ENCODE measurements around the gene PABPN1L.

Gene PABPN1L, protein sequence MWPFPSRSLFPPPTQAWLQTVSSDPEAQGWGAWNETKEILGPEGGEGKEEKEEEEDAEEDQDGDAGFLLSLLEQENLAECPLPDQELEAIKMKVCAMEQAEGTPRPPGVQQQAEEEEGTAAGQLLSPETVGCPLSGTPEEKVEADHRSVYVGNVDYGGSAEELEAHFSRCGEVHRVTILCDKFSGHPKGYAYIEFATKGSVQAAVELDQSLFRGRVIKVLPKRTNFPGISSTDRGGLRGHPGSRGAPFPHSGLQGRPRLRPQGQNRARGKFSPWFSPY

DNA sequence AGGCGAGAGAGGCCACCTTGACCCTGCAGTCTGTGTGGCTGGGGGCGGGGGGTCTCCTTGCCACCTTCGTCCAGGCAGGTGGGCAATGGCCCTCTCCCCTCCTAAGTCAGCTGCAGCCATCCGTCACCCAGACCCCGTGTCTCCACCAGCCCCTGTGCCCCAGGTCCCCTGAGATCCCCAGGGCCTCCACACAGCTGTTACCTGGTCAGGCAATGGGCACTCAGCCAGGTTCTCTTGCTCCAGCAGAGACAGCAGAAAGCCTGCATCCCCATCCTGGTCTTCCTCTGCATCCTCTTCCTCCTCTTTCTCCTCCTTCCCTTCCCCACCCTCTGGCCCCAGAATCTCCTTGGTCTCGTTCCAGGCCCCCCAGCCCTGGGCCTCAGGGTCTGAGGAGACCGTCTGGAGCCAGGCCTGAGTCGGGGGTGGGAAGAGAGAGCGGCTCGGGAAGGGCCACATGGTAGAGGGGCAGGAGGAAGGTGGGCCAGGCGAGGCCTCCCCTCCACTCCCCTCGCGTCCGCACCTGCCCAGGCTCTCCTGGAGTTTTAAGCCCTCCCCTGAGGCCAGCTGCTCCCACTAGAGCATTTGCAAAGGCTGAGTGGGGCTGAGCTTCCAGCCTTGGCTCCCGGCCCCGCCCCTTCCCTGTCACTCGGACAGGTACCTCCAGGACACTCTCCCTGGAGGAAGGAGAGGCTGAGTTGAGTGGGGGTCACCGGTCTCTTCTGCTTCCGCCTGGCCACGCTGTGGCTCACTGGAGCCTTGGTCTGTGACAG is at the start of gene PABPN1L:
Gene PABPN1L (minus strand): TSS at position 510 of the 770 bp plus-strand sequence. CDS start 54 bp downstream, at position 456.
- no peak within 1 kb of the TSS for H3K27ac Mint-ChIP-seq
- intact Hi-C loops (cut with micrococcal nuclease) = no loop called here
- no peaks in the 10 kb centered on the region for H3K9me3 Mint-ChIP-seq
- peaks cover 19% of the 10 kb centered on the region for H3K36me3 Mint-ChIP-seq (ENCODE audit: low read depth)
- H3K27me3 Mint-ChIP-seq = peaks cover 45% of the 10 kb centered on the region
- peaks cover 11% of the 10 kb centered on the region for H3K4me1 Mint-ChIP-seq (ENCODE audit: low read depth)
- no peak within 1 kb of the TSS for H3K4me3 Mint-ChIP-seq

DNA sequence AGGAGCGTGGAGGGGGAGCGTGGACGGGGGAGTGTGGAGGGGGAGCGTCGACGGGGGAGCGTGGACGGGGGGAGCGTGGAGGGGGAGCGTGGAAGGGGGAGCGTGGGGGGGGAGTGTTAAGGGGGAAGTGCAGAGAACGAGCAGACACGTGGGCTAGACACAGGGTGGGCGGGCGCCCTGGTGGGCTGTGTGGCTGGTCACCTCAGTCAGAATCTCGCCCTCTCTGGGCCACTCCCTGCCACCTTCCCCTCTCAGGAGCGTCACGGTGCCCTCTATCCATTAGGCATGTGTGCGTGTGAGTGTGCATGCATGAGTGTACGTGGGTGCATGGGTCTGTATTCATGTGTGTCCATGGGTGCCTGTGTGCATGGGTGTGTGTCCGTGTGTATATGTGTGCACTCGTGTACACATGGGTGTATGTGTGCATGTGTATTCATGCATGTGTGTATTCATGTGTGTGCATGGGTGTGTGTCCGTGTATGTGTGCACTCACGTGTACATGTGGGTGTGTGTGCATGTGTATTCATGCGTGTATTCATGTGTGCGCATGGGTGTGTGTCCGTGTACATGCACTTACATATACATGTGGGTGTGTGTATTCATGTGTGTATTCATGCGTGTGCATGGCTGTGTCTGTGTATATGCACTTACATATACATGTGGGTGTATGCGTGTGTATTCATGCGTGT is 49.3 kb upstream of the PABPN1L start:
- H3K27ac Mint-ChIP-seq = no peak overlapping the region

DNA sequence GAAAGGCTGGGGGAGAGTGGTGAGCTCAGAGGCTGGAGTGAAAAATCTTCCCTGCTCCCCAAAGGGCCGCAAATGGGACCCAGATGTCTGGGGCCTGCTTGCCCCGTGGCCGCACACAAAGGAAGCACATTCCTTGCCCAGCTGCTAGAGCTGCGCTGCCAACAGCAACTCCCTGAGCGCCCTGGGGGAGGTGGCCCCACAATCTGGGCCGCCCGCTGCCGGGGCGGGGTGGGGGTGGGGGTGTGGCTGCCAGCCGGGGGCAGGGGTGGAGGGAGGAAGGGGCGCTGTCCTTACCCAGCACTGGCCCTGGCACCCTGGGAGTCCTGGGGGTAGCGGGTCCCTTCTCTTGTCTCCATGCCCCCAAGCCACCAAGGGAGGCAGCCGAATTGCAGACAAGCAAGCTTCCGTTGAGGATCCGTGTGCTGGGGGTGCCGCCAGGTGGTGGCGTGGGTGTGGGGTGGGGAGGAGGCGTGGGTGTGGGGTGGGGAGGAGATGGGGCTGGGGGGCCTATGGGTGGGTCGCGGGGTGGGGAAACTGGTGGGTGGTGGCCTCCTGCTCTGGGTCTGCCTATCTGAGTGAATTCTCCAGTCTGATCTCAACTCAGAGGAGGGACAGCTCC is 48.4 kb upstream of the PABPN1L start:
- peaks cover 62% of the 10 kb centered on the region for H3K36me3 Mint-ChIP-seq (ENCODE audit: low read depth)
- peaks cover 18% of the 10 kb centered on the region for H3K4me1 Mint-ChIP-seq (ENCODE audit: low read depth)
- H3K9me3 Mint-ChIP-seq = no peaks in the 10 kb centered on the region
- intact Hi-C loops (cut with micrococcal nuclease) = no loop called here
- no peaks in the 10 kb centered on the region for H3K27me3 Mint-ChIP-seq
- H3K4me3 Mint-ChIP-seq = no peak overlapping the region
- H3K27ac Mint-ChIP-seq = no peak overlapping the region

More for the DNA sequence above, 49.3 kb upstream of the PABPN1L start:
- intact Hi-C loops (cut with micrococcal nuclease) = no loop called here
- Mint-ChIP-seq H3K36me3 (ENCODE audit: low read depth) (peaks cover 55% of the 10 kb centered on the region), H3K4me3 (no peak overlapping the region), H3K27me3 (no peaks in the 10 kb centered on the region), H3K9me3 (no peaks in the 10 kb centered on the region), H3K4me1 (ENCODE audit: low read depth) (peaks cover 19% of the 10 kb centered on the region)

DNA sequence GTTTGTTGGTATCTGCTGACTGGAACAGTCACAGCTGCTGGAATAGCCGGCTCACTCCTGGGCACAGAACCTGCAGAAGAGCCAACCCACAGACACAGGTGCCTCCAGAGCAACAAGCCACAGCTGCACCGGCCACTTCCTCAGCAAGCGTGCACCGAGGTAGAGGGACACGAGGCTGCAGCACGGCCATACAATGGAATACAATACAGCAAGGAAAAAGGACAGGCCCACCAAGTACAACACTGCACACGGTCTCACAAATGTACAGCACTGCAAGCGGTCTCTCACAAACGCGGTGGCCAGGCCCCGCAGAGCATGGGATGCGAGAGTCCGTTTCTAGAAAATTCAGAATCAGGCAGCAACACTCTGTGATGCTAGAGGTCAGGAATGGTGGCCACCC is 47.4 kb upstream of the PABPN1L start:
- Mint-ChIP-seq H3K9me3 (no peaks in the 10 kb centered on the region), H3K4me3 (no peak overlapping the region), H3K27ac (no peak overlapping the region), H3K27me3 (no peaks in the 10 kb centered on the region), H3K4me1 (ENCODE audit: low read depth) (peaks cover 9% of the 10 kb centered on the region), H3K36me3 (ENCODE audit: low read depth) (peaks cover 63% of the 10 kb centered on the region)
- intact Hi-C loops (cut with micrococcal nuclease) = no loop called here

DNA sequence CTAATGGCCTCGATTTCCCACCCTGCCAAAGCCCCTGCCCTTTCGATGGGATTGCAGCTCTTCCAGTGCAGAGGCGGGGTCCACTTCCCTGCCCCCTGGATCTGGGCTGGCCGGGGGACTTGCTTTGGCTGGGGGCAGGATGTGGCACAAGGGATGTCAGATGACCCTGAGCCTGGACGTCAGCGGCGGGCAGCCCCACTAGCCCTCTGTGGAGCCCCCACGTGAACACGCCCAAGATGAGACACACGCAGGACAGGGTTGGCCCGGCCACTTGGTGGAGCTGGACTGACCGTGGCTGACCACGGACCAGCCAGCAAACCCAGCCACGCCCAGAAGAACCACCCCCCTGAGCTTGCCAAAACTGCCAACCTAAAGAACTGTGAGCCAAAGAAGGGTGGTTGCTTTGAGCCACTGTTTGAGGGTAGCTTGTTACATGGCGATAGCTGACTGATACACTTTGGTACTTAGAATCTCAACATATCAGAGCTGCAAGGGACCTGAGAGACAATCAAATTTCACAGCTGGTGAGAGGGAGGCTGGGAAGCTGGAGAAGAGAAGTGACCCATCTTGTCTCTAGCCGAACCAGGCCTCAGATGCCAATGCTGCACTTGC is 46.6 kb upstream of the PABPN1L start:
- intact Hi-C loops (cut with micrococcal nuclease) = no loop called here
- Mint-ChIP-seq H3K36me3 (ENCODE audit: low read depth) (peaks cover 68% of the 10 kb centered on the region), H3K27ac (no peak overlapping the region), H3K9me3 (no peaks in the 10 kb centered on the region), H3K27me3 (no peaks in the 10 kb centered on the region), H3K4me3 (no peak overlapping the region), H3K4me1 (ENCODE audit: low read depth) (peaks cover 6% of the 10 kb centered on the region)

DNA sequence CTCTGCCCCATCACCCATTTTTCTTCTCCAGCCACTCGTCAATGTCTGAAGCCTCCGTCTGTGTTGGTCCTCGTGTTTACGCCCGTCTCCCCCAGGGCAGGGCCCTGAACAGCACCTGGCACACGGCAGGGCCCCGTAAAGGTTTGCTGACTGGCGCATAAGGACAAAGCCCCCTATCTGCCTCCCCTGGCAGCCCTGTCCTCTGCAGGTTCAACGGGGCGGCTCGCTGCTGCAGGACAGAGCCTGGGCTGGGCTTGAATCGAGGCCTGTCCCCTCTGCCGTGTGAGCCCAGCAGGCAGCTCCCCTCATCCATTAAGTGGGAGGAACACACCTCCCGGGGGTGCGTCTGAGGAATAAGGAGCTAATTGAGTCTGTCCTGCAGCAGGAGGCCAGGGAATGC is 46.1 kb upstream of the PABPN1L start:
- Mint-ChIP-seq H3K27ac (no peak overlapping the region), H3K9me3 (no peaks in the 10 kb centered on the region), H3K4me3 (no peak overlapping the region), H3K36me3 (ENCODE audit: low read depth) (peaks cover 68% of the 10 kb centered on the region), H3K4me1 (ENCODE audit: low read depth) (peaks cover 6% of the 10 kb centered on the region), H3K27me3 (no peaks in the 10 kb centered on the region)
- intact Hi-C loops (cut with micrococcal nuclease) = no loop called here

DNA sequence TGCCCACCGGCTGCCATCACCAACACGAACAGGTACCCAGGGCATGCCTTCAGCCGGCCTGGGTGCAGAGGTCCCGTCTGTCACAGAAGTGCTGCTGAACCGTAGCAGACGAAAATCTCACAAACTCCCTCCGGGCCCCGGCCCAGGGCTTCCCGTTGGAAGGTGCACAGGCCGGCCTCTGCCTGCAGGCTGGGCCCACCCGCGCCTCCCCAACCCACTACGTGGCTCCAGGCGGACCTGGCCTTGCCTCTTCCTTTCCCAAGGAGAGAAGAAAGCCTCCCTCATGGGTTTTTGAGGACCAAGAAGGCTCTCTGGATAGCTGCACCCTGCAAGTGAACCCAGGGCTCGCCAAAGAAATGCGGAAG is 45.5 kb upstream of the PABPN1L start:
- intact Hi-C loops (cut with micrococcal nuclease) = no loop called here

DNA sequence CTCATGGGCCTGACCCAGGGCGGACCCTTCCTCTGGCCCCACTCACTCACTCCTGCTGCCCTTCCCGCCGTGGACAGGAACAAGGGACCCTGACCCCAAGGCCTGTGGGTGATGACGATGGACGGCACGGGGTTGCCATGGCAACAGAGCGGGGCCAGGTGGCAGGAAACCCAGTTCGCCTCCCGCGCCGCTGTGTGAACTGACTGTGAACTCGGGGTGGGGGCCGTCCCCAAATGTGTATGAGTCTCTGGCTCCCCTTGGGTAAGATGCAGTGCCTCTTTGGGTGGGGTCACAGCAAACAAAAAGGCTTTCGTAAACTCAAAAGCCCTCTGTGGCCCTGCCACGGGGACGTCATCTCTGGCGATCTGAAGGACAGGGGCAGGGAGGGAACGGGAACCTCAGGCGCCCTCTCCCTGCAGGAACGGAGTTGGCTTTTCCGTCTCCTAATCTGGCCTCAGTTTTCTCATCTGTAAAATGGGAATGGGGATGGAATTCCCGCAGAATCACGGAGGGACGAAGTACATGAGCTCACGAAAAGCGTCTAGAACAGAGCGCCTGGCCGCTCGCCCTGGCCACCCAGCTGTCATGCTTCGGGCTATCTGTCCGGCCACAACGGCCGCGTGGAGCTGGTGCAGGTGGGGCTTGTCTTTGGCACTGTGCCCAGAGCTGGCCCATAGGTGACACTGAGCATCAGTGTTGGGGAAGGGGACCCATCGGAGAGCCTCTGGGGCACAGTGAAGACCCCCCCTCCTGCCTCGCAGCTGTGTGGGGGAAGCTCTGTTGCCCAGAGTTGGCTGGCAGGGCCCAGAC is 44.9 kb upstream of the PABPN1L start:
- H3K27ac Mint-ChIP-seq = no peak overlapping the region
- H3K4me3 Mint-ChIP-seq = no peak overlapping the region
- intact Hi-C loops (cut with micrococcal nuclease) = no loop called here
- no peaks in the 10 kb centered on the region for H3K9me3 Mint-ChIP-seq
- peaks cover 58% of the 10 kb centered on the region for H3K36me3 Mint-ChIP-seq (ENCODE audit: low read depth)
- H3K27me3 Mint-ChIP-seq = no peaks in the 10 kb centered on the region
- peaks cover 8% of the 10 kb centered on the region for H3K4me1 Mint-ChIP-seq (ENCODE audit: low read depth)

More for the DNA sequence above, 45.5 kb upstream of the PABPN1L start:
- Mint-ChIP-seq H3K9me3 (no peaks in the 10 kb centered on the region), H3K4me3 (no peak overlapping the region), H3K4me1 (ENCODE audit: low read depth) (peaks cover 6% of the 10 kb centered on the region), H3K27me3 (no peaks in the 10 kb centered on the region), H3K36me3 (ENCODE audit: low read depth) (peaks cover 64% of the 10 kb centered on the region), H3K27ac (no peak overlapping the region)

DNA sequence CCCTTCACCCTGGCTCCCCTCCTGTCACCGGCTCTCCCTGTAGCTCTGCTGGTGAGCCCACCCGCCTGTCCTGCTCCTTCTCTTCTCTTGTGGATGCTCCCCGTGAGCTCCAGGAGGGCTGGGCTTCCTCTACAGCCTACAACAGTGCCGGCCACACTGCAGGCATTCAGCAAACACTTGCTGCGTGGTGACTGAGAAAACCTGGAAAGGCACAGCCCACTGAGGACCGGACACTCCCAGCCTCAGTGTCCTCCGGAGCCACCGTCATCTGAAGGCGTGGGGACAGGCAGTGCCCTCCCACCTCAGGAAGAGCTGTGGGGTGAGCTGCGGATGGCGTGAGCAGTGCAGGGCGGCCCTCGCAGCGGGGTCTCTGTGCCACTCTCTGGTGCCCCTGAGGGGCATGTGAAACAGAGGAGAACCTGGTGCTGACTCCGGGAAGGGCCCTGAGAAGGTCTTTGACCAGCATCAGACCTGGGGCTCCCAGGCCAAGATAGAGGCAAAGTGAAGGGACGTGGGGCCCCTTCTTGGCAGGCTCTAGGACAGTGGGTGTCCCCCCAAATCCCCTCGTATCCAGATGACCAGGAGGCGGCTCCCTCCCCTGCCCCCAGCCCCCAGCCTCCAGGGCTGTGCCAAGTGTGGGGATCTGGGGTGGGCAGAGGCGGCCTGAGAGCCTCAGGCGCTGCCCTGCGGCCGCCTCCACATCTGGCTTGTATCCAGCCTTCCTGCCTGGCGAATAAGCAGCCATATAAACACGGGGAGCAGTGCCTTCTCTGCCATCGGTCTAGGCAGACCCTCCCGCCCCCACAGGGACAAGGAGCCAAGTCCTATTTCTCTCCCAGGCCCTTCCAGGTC is 44.0 kb upstream of the PABPN1L start:
- H3K36me3 Mint-ChIP-seq (ENCODE audit: low read depth) = peaks cover 54% of the 10 kb centered on the region
- peaks cover 12% of the 10 kb centered on the region for H3K4me1 Mint-ChIP-seq (ENCODE audit: low read depth)
- intact Hi-C loops (cut with micrococcal nuclease) = no loop called here
- H3K4me3 Mint-ChIP-seq = no peak overlapping the region
- H3K9me3 Mint-ChIP-seq = no peaks in the 10 kb centered on the region
- no peaks in the 10 kb centered on the region for H3K27me3 Mint-ChIP-seq
- no peak overlapping the region for H3K27ac Mint-ChIP-seq

DNA sequence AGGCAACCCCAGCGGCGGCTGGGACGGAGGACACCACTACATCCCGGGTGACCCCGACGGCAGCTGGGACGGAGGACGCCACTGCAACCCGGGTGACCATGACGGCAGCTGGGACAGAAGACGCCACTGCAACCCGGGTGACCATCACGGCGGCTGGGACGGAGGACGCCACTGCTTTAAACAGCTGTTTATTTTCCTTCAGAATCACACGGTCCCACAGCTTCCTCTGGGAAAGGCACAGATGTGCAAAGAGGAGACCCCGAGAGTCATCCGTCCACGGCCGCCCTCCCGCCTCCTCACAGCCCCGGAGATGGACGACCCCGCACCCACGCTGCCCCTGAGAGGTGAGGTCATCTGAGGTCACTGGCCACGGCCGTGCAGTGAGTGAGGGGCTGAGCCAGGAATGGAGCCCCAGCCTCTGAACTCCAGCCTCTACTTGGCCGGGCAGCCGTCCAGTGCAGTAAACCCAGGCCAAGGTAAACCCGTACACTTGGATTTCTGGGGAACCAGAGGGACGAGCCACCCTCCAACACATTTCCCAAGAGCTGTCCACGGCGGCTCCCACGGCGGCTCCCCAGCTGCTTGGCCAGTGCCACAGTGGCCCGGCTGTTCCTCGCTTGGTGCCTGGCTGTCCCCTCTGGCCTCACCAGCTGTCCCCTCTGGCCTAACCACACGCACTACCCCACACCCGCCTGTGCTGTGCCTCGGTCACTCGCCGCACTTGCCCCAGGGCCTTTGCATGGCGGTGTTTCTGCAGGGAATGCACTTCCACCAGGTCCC is 43.2 kb upstream of the PABPN1L start:
- Mint-ChIP-seq H3K4me3 (no peak overlapping the region), H3K27ac (no peak overlapping the region), H3K9me3 (no peaks in the 10 kb centered on the region), H3K27me3 (no peaks in the 10 kb centered on the region), H3K4me1 (ENCODE audit: low read depth) (peaks cover 19% of the 10 kb centered on the region), H3K36me3 (ENCODE audit: low read depth) (peaks cover 54% of the 10 kb centered on the region)
- intact Hi-C loops (cut with micrococcal nuclease) = no loop called here

DNA sequence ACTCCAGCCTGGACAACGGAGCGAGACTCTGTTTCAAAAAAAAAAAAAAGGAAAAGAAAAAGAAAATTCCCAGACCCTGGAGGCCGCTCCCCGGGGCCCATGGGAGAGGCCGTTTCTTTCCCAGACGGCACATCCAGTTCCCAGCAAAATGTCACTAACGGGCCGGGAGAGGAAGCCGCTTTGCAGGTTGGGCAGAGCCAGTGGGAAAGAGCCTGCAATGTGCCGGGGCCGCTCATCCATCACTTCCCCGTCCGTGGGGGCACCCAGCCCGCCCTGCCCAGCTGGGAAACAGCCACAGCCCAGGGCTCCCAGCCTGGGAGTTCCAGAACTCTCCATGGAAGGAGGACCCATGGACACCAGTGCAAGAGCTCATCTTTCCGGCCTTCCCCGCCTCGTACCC is 41.8 kb upstream of the PABPN1L start:
- Mint-ChIP-seq H3K4me3 (no peak overlapping the region), H3K27ac (no peak overlapping the region), H3K36me3 (ENCODE audit: low read depth) (peaks cover 51% of the 10 kb centered on the region), H3K4me1 (ENCODE audit: low read depth) (peaks cover 19% of the 10 kb centered on the region), H3K9me3 (no peaks in the 10 kb centered on the region), H3K27me3 (no peaks in the 10 kb centered on the region)
- intact Hi-C loops (cut with micrococcal nuclease) = no loop called here

DNA sequence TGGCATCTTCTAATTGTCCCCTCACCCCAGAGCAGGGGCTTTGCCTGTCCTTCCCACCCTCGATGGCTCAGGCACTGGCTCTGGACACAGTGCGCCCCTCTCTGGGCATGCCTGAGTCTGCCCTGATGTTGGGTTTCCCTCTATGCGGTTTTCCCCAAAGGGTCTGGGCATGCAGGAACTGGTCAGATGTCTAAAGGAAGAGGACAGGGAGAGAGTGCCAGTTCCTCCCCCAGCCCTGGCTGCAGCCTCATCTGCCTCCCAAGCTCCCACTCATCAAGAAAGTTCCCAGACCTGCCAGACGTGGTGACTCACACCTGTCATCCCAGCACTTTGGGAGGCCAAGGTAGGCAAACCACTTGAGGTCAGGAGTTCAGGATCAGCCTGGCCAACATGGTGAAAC is 41.3 kb upstream of the PABPN1L start:
- Mint-ChIP-seq H3K4me1 (ENCODE audit: low read depth) (peaks cover 19% of the 10 kb centered on the region), H3K27ac (no peak overlapping the region), H3K27me3 (no peaks in the 10 kb centered on the region), H3K4me3 (no peak overlapping the region), H3K36me3 (ENCODE audit: low read depth) (peaks cover 51% of the 10 kb centered on the region), H3K9me3 (no peaks in the 10 kb centered on the region)
- intact Hi-C loops (cut with micrococcal nuclease) = no loop called here
